Cardiac fibroblast (primary cell): ENCODE measurements around the gene NFE2.

ENCODE experiments used
- DNase-seq, 2 donors: peaks; one replicate each; pipeline versions ENCODE4 v3.0.0 to v3.0.0-alpha.2; 2010; ENCODE audit warnings: low read depth in 2 of 2
- H3K4me3 ChIP-seq, 2 donors: replicated peaks in 1 of 2; 1 replicate in 1 of 2; 2 replicates in 1 of 2; pipeline ENCODE4 v1.5.1; 2011; ENCODE audit warnings: low read depth in 2 of 2, low read length in 2 of 2, mild to moderate bottlenecking in 2 of 2, moderate library complexity in 1 of 2
- CTCF ChIP-seq: IDR thresholded peaks from one replicate; pipeline ENCODE4 v1.5.1; 2011; ENCODE audit warnings: low read depth, mild to moderate bottlenecking, low read length, inconsistent platforms

The NFE2 gene

GRCh38 chr12:54272214-54272613, 28.6 kb downstream of the NFE2 start:
- H3K4me3 ChIP-seq = no peak overlapping the region
- TF ChIP-seq CTCF = no peak
- DNase-seq = no peak

GRCh38 chr12:54270345-54270744, 30.5 kb downstream of the NFE2 start:
- DNase-seq = no peak
- no peak for TF ChIP-seq CTCF
- no peak overlapping the region for H3K4me3 ChIP-seq

- H3K4me3 ChIP-seq = no peak overlapping the region
- no peak for TF ChIP-seq CTCF
- no peak for DNase-seq
Observed at GRCh38 chr12:54266852-54267251, 34.0 kb downstream of the NFE2 start.

GRCh38 chr12:54265364-54265812, 35.4 kb downstream of the NFE2 start:
- no peak for TF ChIP-seq CTCF
- no peak for DNase-seq
- H3K4me3 ChIP-seq = no peak overlapping the region

- DNase-seq = peak; percentile 51 to 57
- TF ChIP-seq CTCF = no peak
- H3K4me3 ChIP-seq = no peak overlapping the region
Observed at GRCh38 chr12:54262403-54262925, 38.4 kb downstream of the NFE2 start.

- peak in 1 of 2 donors; percentile 38 for DNase-seq
- no peak for TF ChIP-seq CTCF
Observed at GRCh38 chr12:54261815-54262402, 38.9 kb downstream of the NFE2 start.

More at GRCh38 chr12:54261815-54262402, 38.9 kb downstream of the NFE2 start:
- H3K4me3 ChIP-seq = no peak overlapping the region
